Pulmonary artery endothelial cell (primary cell): ENCODE results near the gene EXD3. TPM values are rescaled to one million over a fixed set of nuclear protein-coding genes. Genes with fewer than 3 reads are reported as not detected.
"Not testable (repeated sequence)": the region's sequence is repeated elsewhere in the genome, so short reads cannot be mapped to it uniquely, and the experiment has no call there.

Experiments used
- DNase-seq: peaks from one replicate; pipeline ENCODE4 v3.0.0-alpha.2; 2011; ENCODE audit warnings: low read depth, low spot score
- total RNA-seq: library from RNA; depleted of rRNA; stranded (reverse); fragments of >200 nt; gene quantifications from 2 replicates; pipeline ENCODE4 v1.2.3, GENCODE V29; 2014

Gene EXD3
- total RNA-seq, 1 donor from 2014 or later = 24.3 TPM

DNA sequence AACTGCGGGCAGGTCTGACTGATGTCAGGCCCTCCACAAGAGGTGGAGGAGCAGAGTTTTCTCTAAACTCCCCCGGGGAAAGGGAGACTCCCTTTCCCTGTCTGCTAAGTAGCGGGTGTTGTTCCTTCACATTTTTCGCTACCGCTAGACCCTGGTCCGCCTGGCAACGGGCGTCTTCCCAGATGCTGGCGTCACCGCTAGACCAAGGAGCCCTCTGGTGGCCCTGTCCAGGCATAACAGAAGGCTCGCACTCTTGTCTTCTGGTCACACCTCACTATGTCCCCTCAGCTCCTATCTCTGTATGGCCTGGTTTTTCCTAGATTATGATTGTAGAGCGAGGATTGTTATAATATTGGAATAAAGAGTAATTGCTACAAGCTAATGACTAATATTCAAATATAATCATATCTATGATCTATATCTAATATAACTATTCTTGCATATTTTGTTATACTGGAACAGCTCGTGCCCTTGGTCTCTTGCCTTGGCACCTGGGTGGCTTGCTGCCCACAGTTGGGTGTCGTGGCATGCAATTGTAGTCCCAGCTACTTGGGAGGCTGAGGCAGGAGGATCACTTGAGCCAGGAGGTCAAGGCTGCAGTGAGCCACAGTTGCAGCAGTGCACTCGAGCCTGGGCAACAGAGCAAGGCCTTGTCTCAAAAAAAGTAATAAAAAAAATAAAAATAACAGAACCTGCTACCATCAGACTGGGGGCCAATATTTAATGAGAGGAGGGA lies 160.6 kb downstream of the EXD3 start:
- DNase-seq = not testable (repeated sequence)

Other genes with a start within 250 kb of the EXD3 start
- 24.4 and 30.5 TPM in 2 replicates for gene ANAPC2, start 234.6 kb downstream of the EXD3 start, total RNA-seq
- 107 and 115 TPM in 2 replicates for gene SSNA1, start 234.5 kb downstream of the EXD3 start, total RNA-seq
- 5.1 and 6.4 TPM in 2 replicates for gene TPRN, start 222.4 kb downstream of the EXD3 start, total RNA-seq
- 26.1 and 34.2 TPM in 2 replicates for gene TMEM203, start 217.5 kb downstream of the EXD3 start, total RNA-seq
- gene NDOR1, start 217.5 kb downstream of the EXD3 start, total RNA-seq = 3.5 and 4.2 TPM in 2 replicates
- 0.07 and 0.33 TPM in 2 replicates for gene RNF208, start 200.9 kb downstream of the EXD3 start, total RNA-seq
- gene CYSRT1, start 198.0 kb downstream of the EXD3 start, total RNA-seq = 0.11 and 0.46 TPM in 2 replicates
- 0.07 TPM in 2 replicates for gene RNF224, start 195.7 kb downstream of the EXD3 start, total RNA-seq
- gene SLC34A3, start 192.3 kb downstream of the EXD3 start, total RNA-seq = not detected in 2 replicates
- 279 and 476 TPM in 2 replicates for gene TUBB4B, start 181.9 kb downstream of the EXD3 start, total RNA-seq
- gene STPG3, start 171.9 kb downstream of the EXD3 start, total RNA-seq = not detected in 2 replicates
- gene NELFB, start 167.8 kb downstream of the EXD3 start, total RNA-seq = 78.1 and 78.6 TPM in 2 replicates
- gene TOR4A, start 145.4 kb downstream of the EXD3 start, total RNA-seq = 28.9 and 35.3 TPM in 2 replicates
- gene NRARP, start 120.9 kb downstream of the EXD3 start, total RNA-seq = 14.0 and 16.0 TPM in 2 replicates
- 0.11 and 0.66 TPM in 2 replicates for gene NOXA1, start 231 bp upstream of the EXD3 start, total RNA-seq
- gene ENTPD8, start 18.2 kb upstream of the EXD3 start, total RNA-seq = 0.04 and 0.07 TPM in 2 replicates
- gene NSMF, start 36.2 kb upstream of the EXD3 start, total RNA-seq = 20.6 and 23.9 TPM in 2 replicates
- 0.20 and 0.53 TPM in 2 replicates for gene PNPLA7, start 127.2 kb upstream of the EXD3 start, total RNA-seq
- 39.9 and 50.6 TPM in 2 replicates for gene MRPL41, start 128.7 kb upstream of the EXD3 start, total RNA-seq
- 23.1 and 28.0 TPM in 2 replicates for gene DPH7, start 155.8 kb upstream of the EXD3 start, total RNA-seq
- gene ZMYND19, start 167.3 kb upstream of the EXD3 start, total RNA-seq = 26.1 and 28.5 TPM in 2 replicates
- gene ARRDC1, start 182.5 kb upstream of the EXD3 start, total RNA-seq = 19.4 and 22.1 TPM in 2 replicates
- gene EHMT1, start 195.8 kb upstream of the EXD3 start, total RNA-seq = 68.3 and 70.8 TPM in 2 replicates